Mucosa of descending colon (tissue), 3 donors: ENCODE results near the gene ATOH1. TPM values are rescaled to one million over a fixed set of nuclear protein-coding genes. Genes with fewer than 3 reads are reported as not detected.

Source experiments
- ATAC-seq: fragments of 200-7000 bp; cut with Tn5 transposase; one replicate; pipeline ENCODE4 v1.9.1; 2020; ENCODE audit warnings: mild to moderate bottlenecking, moderate library complexity
- DNase-seq, 3 donors: peaks; one replicate each; pipeline ENCODE4 v3.0.0-alpha.2; 2020
- H3K36me3 ChIP-seq: fragments of 200-600 bp; one replicate; pipeline ENCODE4 v1.8.0; 2021; ENCODE audit warnings: low read depth, mild to moderate bottlenecking
- H3K4me1 ChIP-seq: fragments of 200-600 bp; one replicate; pipeline ENCODE4 v1.8.0; 2021; ENCODE audit warnings: low read depth, mild to moderate bottlenecking
- H3K4me3 ChIP-seq: fragments of 200-600 bp; one replicate; pipeline ENCODE4 v1.8.0; 2021; ENCODE audit warnings: mild to moderate bottlenecking
- H3K9me3 ChIP-seq: fragments of 200-600 bp; one replicate; pipeline ENCODE4 v1.8.0; 2021; ENCODE audit warnings: mild to moderate bottlenecking
- intact Hi-C, 2 donors: fragments of 100-400 bp; cut with DNase I in 1 of 2; cut with micrococcal nuclease in 1 of 2; formaldehyde crosslinking; loops; one replicate each; pipeline versions ENCODE4 v1.11.0 to v1.11.1; 2022; cut with DNase I, micrococcal nuclease
- total RNA-seq, 3 donors: library from RNA; stranded (reverse); fragmentation: NEBNext Ultra II Directional in 2 of 3; extraction: Animal tissue kit (Norgen Biotek cat#: 25700) in 2 of 3; gene quantifications; one replicate each; pipeline versions ENCODE4 v1.2.1 to v1.2.4, GENCODE V29; 2021 to 2023
- TF ChIP-seq, protein P1 (sequence below): fragments of 200-600 bp; IDR thresholded peaks from one replicate; pipeline ENCODE4 v1.8.0; 2022; ENCODE audit warnings: antibody characterized with exemption, mild to moderate bottlenecking
- donor health status: DM: no; HTN: no; CAD: no; lungs with moderate emphysema.
- donor health status: DM: no; HTN: no; CAD: no.
- donor health status: DM: no; HTN: yes; CAD: no.

Gene ATOH1
- total RNA-seq, 3 donors from 2014 or later = 14.0 to 75.1 (median 43.9) TPM

DNA sequence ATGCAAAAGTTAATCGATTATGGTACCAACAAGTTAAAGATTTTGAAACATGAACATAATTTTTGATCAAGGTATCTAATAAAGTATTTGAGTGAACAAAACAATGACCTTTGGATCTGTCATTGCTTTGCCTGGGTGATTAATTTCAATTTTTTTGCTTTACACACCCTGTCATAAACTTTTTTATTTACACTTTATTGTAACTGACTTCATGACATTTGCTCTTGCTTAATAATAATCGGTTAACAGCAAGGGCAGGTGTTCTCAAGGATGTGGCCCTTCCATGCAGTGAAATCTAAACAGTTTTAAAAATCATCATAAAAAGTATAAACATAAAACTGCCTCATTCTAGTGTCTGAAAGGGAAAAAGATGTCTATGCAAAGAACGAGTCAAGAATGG lies 24.1 kb downstream of the ATOH1 start:
- ATAC-seq = peak; percentile 94
- Histone ChIP-seq H3K4me1 (peaks cover 5% of the 10 kb centered on the region), H3K4me3 (no peak overlapping the region), H3K36me3 (no peaks in the 10 kb centered on the region), H3K9me3 (no peaks in the 10 kb centered on the region)
- no peak for DNase-seq
- TF ChIP-seq, protein P1, sequence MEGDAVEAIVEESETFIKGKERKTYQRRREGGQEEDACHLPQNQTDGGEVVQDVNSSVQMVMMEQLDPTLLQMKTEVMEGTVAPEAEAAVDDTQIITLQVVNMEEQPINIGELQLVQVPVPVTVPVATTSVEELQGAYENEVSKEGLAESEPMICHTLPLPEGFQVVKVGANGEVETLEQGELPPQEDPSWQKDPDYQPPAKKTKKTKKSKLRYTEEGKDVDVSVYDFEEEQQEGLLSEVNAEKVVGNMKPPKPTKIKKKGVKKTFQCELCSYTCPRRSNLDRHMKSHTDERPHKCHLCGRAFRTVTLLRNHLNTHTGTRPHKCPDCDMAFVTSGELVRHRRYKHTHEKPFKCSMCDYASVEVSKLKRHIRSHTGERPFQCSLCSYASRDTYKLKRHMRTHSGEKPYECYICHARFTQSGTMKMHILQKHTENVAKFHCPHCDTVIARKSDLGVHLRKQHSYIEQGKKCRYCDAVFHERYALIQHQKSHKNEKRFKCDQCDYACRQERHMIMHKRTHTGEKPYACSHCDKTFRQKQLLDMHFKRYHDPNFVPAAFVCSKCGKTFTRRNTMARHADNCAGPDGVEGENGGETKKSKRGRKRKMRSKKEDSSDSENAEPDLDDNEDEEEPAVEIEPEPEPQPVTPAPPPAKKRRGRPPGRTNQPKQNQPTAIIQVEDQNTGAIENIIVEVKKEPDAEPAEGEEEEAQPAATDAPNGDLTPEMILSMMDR = no peak
- intact Hi-C loops = no loop called here

DNA sequence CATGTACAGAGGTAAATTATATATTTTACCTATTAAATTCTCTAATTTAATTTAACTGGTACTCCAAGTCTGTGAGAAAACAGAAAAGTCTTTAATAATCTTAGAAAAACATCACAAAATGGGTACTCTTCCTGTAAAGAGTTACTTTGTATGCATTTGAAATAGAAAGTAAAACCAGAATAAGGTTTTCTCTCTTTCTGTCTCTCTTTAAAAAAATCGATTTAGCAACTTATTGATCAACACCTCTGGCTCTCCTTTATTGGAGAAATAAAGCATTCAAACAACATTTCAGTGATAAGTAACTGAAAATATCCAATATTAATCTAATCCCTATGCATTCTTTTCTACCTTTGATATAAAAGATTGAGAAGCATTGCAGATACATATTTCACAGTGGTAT lies 27.4 kb downstream of the ATOH1 start:
- ATAC-seq (no peak), DNase-seq (no peak)
- TF ChIP-seq, protein P1 = no peak
- Histone ChIP-seq H3K4me3 (no peak overlapping the region), H3K9me3 (no peaks in the 10 kb centered on the region), H3K36me3 (no peaks in the 10 kb centered on the region), H3K4me1 (peaks cover 5% of the 10 kb centered on the region)
- intact Hi-C loops = no loop called here

DNA sequence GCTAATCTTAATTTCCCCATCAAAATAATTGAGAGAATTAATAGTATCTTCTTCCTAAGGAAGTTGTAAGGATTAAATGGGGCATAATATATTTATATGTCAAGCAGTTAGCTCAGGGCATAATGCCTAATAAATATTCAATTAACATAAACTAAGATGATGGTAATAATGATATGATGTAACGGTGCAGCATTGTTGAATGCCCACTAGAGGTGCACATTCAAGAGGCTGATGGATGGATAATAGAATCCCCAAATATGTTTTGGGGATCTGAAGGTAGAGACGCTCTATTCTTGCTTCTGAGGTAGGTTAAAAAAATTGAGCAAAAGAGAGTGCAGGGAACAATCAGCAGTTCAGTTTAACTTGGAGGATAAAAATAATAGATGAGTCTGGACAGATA lies 37.1 kb downstream of the ATOH1 start:
- peaks cover 3% of the 10 kb centered on the region for H3K9me3 ChIP-seq
- H3K4me3 ChIP-seq = no peak overlapping the region
- no peak for DNase-seq
- TF ChIP-seq, protein P1 = no peak
- intact Hi-C loops = no loop called here
- H3K4me1 ChIP-seq = peaks cover 2% of the 10 kb centered on the region
- no peaks in the 10 kb centered on the region for H3K36me3 ChIP-seq
- ATAC-seq = no peak

DNA sequence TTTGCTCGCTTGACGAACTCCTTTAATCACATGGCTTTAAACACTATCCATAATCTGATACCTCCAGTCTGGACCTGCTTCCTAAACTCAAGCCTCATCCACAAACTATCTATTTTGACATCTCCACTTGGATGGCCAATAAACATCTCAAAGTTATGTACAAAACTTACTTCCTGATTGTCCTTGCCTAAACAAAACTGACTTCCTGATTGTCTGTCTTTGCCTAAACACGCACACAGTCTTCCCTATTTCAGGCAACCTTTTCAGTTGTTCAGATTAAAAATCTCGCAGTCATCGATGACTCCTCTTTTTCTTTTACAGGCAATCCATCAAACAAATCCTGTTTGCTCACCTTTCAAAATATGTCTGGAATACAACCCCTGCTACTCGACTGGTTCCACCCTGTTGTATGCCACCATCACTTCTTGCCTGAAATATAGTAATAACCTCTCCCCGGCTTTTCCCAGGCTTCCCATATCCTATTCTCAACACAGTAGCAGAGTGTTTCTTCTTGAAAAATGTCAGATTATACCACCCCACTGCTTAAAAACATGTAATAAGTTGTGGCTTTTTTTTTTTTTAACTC lies 39.0 kb downstream of the ATOH1 start:
- intact Hi-C loops = no loop called here
- ATAC-seq (peak; percentile 63), DNase-seq (peak in 1 of 3 donors; percentile 35)
- Histone ChIP-seq H3K4me1 (peaks cover 7% of the 10 kb centered on the region), H3K36me3 (no peaks in the 10 kb centered on the region), H3K4me3 (no peak overlapping the region), H3K9me3 (no peaks in the 10 kb centered on the region)
- TF ChIP-seq, protein P1 = no peak

DNA sequence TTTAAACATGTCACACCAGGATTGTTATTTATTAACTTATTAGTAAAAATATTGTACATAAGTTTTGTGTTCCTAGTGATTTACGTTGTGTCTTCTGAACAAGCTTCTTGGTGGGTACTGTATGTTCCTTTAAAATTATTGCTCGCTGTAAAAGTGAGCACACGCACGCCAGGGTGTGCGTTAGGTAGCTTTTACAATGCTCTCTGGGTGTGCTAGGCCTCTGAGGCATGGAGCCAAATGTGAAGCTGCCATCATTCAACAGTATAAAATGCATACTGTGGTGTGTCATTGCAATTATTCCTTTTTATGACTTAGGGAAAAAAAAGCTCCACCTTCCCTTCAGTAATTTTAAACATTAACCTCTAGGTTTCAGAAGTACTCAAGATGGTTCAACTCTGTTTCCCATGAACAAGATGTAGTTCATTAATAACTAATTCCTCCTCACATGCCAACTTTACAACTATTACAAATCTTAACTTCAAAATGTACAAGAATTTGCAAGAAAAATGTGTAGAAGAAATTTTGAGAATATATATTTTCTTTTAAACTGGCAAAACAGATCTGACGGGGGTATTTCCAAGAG lies 42.4 kb downstream of the ATOH1 start:
- ATAC-seq = peak; percentile 98
- Histone ChIP-seq H3K4me3 (no peak overlapping the region), H3K36me3 (no peaks in the 10 kb centered on the region), H3K9me3 (no peaks in the 10 kb centered on the region), H3K4me1 (peaks cover 9% of the 10 kb centered on the region)
- TF ChIP-seq, protein P1 = no peak
- intact Hi-C loops = no loop called here
- peak; percentile 63 to 85 (median 69) for DNase-seq
